Fibroblast of lung (primary cell): ENCODE measurements around the gene RPS25. TPM values are rescaled to one million over a fixed set of nuclear protein-coding genes. Genes with fewer than 3 reads are reported as not detected.

Source experiments
- DNase-seq, 2 donors: peaks; one replicate each; pipeline versions ENCODE4 v3.0.0 to v3.0.0-alpha.2; 2010; ENCODE audit warnings: low read depth in 2 of 2
- H2AFZ ChIP-seq: 2 replicates; pipeline ENCODE4 v1.5.1; 2012; ENCODE audit warnings: low read length, control low read depth, inconsistent platforms
- H3K27ac ChIP-seq: 2 replicates; pipeline ENCODE4 v1.5.1; 2011; ENCODE audit warnings: low read length, control low read depth; ENCODE audit not compliant: insufficient read depth
- H3K27me3 ChIP-seq: 2 replicates; pipeline ENCODE4 v1.5.1; 2011; ENCODE audit warnings: mild to moderate bottlenecking, low read length; ENCODE audit not compliant: control insufficient read depth, insufficient read depth
- H3K36me3 ChIP-seq: 2 replicates; pipeline ENCODE4 v1.5.1; 2011; ENCODE audit warnings: low read length; ENCODE audit not compliant: control insufficient read depth, insufficient read depth
- H3K4me1 ChIP-seq: 2 replicates; pipeline ENCODE4 v1.5.1; 2011; ENCODE audit warnings: low read length; ENCODE audit not compliant: control insufficient read depth, insufficient read depth; ENCODE audit errors: extremely low read depth
- H3K4me2 ChIP-seq: 2 replicates; pipeline ENCODE4 v1.5.1; 2011; ENCODE audit warnings: low read length, control low read depth; ENCODE audit not compliant: insufficient read depth; ENCODE audit errors: extremely low read depth
- H3K4me3 ChIP-seq, 4 experiments: fragments of 200-600 bp in 1 of 4; sonication (generic) in 1 of 4; replicated peaks in 1 of 4; 2 replicates each; pipeline ENCODE4 v1.5.1; 2011 to 2016; ENCODE audit warnings: low read length in 4 of 4, low read depth in 3 of 4, mild to moderate bottlenecking in 3 of 4, control low read depth in 2 of 4, inconsistent platforms in 1 of 4, mixed read lengths in 1 of 4; ENCODE audit not compliant: insufficient read depth in 1 of 4; ENCODE audit errors: control extremely low read depth in 1 of 4
- H3K79me2 ChIP-seq: 2 replicates; pipeline ENCODE4 v1.5.1; 2012; ENCODE audit warnings: mild to moderate bottlenecking, low read length, inconsistent platforms; ENCODE audit not compliant: control insufficient read depth, insufficient read depth
- H3K9ac ChIP-seq: 2 replicates; pipeline ENCODE4 v1.5.1; 2011; ENCODE audit warnings: mild to moderate bottlenecking, low read length, control low read depth; ENCODE audit not compliant: insufficient read depth
- H3K9me3 ChIP-seq: 2 replicates; pipeline ENCODE4 v1.5.1; 2012; ENCODE audit warnings: low read depth, low read length; ENCODE audit not compliant: control insufficient read depth, insufficient read depth
- H4K20me1 ChIP-seq: 2 replicates; pipeline ENCODE4 v1.5.1; 2011; ENCODE audit warnings: low read length; ENCODE audit not compliant: control insufficient read depth, insufficient read depth; ENCODE audit errors: extremely low read depth
- CTCF ChIP-seq, 2 donors: IDR thresholded peaks in 1 of 2; conservative IDR thresholded peaks in 1 of 2; 1 replicate in 1 of 2; 2 replicates in 1 of 2; pipeline ENCODE4 v1.5.1; 2011 to 2012; ENCODE audit warnings: low read length in 2 of 2, control low read depth in 1 of 2, inconsistent platforms in 1 of 2, low read depth in 1 of 2, mild to moderate bottlenecking in 1 of 2
- EZH2 ChIP-seq: IDR thresholded peaks from 2 replicates; pipeline ENCODE4 v1.5.1; 2012; ENCODE audit warnings: low read length, control low read depth, mild to moderate bottlenecking; ENCODE audit errors: missing control alignments
- polyA plus RNA-seq, 2 donors: library from polyadenylated mRNA; depleted of rRNA in 1 of 2; stranded (reverse) in 1 of 2; unstranded in 1 of 2; fragments of >200 nt; gene quantifications; 2 replicates each; pipeline ENCODE4 v1.2.1, GENCODE V29; 2011 to 2012; ENCODE audit warnings: missing spikeins in 1 of 2
- total RNA-seq: library from RNA; depleted of rRNA; stranded (reverse); fragments of >200 nt; gene quantifications from 2 replicates; pipeline ENCODE4 v1.2.1, GENCODE V29; 2014

RPS25 gene
- total and polyA plus RNA-seq, 2 donors (not counting 1 experiment from before 2014, with no cell fraction given): 525 to 2,775 TPM

- Histone ChIP-seq H3K4me1 (no peaks in the 10 kb centered on the region), H3K9me3 (no peaks in the 10 kb centered on the region), H3K4me2 (no peak overlapping the region), H3K27me3 (no peaks in the 10 kb centered on the region), H2AFZ (no peak overlapping the region), H3K79me2 (no peaks in the 10 kb centered on the region), H3K9ac (no peak overlapping the region), H3K36me3 (peaks cover 12% of the 10 kb centered on the region), H3K4me3 (no peak overlapping the region), H3K27ac (no peak overlapping the region), H4K20me1 (no peaks in the 10 kb centered on the region)
- TF ChIP-seq CTCF (conservative IDR thresholded peaks at IDR 0.05 in 1 of 2, IDR thresholded peaks at IDR 0.05 in 1 of 2; ENCODE audit: low read depth in 1 of 2, low read length in 2 of 2): no peak
- no peak for TF ChIP-seq EZH2
- DNase-seq: no peak
These were observed 10.9 kb upstream of the RPS25 start for GRCh38 chr11:119029069-119029339.

- no peak overlapping the region for H2AFZ ChIP-seq
- H3K4me2 ChIP-seq: no peak overlapping the region
- H3K4me1 ChIP-seq: no peaks in the 10 kb centered on the region
- H4K20me1 ChIP-seq: no peaks in the 10 kb centered on the region
- no peaks in the 10 kb centered on the region for H3K27me3 ChIP-seq
- no peak for TF ChIP-seq CTCF (conservative IDR thresholded peaks at IDR 0.05 in 1 of 2, IDR thresholded peaks at IDR 0.05 in 1 of 2; ENCODE audit: low read depth in 1 of 2, low read length in 2 of 2)
- TF ChIP-seq EZH2: no peak
- no peaks in the 10 kb centered on the region for H3K79me2 ChIP-seq
- H3K9ac ChIP-seq: no peak overlapping the region
- DNase-seq: no peak
- H3K27ac ChIP-seq: no peak overlapping the region
- no peak overlapping the region for H3K4me3 ChIP-seq
- H3K36me3 ChIP-seq: peaks cover 12% of the 10 kb centered on the region
- no peaks in the 10 kb centered on the region for H3K9me3 ChIP-seq
These were observed 10.4 kb upstream of the RPS25 start for GRCh38 chr11:119028346-119029068.

GRCh38 chr11:119027561-119028345, 9.6 kb upstream of the RPS25 start:
- H3K9ac ChIP-seq: no peak overlapping the region
- no peak overlapping the region for H3K4me2 ChIP-seq
- no peaks in the 10 kb centered on the region for H3K9me3 ChIP-seq
- H3K27me3 ChIP-seq: no peaks in the 10 kb centered on the region
- TF ChIP-seq EZH2 (no peak), CTCF (conservative IDR thresholded peaks at IDR 0.05 in 1 of 2, IDR thresholded peaks at IDR 0.05 in 1 of 2; ENCODE audit: low read depth in 1 of 2, low read length in 2 of 2) (no peak)
- H4K20me1 ChIP-seq: no peaks in the 10 kb centered on the region
- peaks cover 14% of the 10 kb centered on the region for H3K36me3 ChIP-seq
- no peak overlapping the region for H3K4me3 ChIP-seq
- no peak overlapping the region for H2AFZ ChIP-seq
- no peak for DNase-seq
- no peak overlapping the region for H3K27ac ChIP-seq
- no peaks in the 10 kb centered on the region for H3K79me2 ChIP-seq
- no peaks in the 10 kb centered on the region for H3K4me1 ChIP-seq
